Measurements from ENCODE around the gene MMP13. TPM values are rescaled to one million over a fixed set of nuclear protein-coding genes. Genes with fewer than 3 reads are reported as not detected.

The MMP13 gene
- total and polyA plus RNA-seq, 2 donors (not counting 1 experiment from before 2014, with no cell fraction given), result not detected

GRCh38 chr11:102934735-102935134, 20.8 kb downstream of the MMP13 start:
- no peak overlapping the region for H3K4me3 ChIP-seq (ENCODE audit: control extremely low read depth in 1 of 5, extremely low read depth in 1 of 5, insufficient read depth in 1 of 5, low read depth in 2 of 5, low read length in 4 of 5)
- intact Hi-C loops (cut with micrococcal nuclease), result no loop called here
- DNase-seq, result no peak
- no peak for ATAC-seq (ENCODE audit: low read depth)
- peaks cover 0 to 2% (median 0%) of the 10 kb centered on the region in 3 donors for H3K9me3 ChIP-seq (ENCODE audit: control extremely low read depth in 1 of 3, control insufficient read depth in 2 of 3, insufficient read depth in 1 of 3, low read length in 2 of 3)
- WGBS (ENCODE audit: insufficient coverage), result 100% methylated on average over 2 of the region's 4 CpGs
- Mint-ChIP-seq H3K4me3 (no peak overlapping the region), H3K27ac (no peak overlapping the region), H3K27me3 (peaks cover 5% of the 10 kb centered on the region), H3K4me1 (no peaks in the 10 kb centered on the region), H3K9me3 (ENCODE audit: insufficient read depth) (no peaks in the 10 kb centered on the region)
- POLR2A ChIA-PET, result no interaction called here
- no peaks in the 10 kb centered on the region for H3K36me3 ChIP-seq (replicated peaks in 1 of 2; ENCODE audit: control extremely low read depth in 1 of 2, control insufficient read depth in 1 of 2, extremely low read depth in 1 of 2, insufficient read depth in 2 of 2, low read length in 1 of 2)
- no peaks in the 10 kb centered on the region for H3K4me1 ChIP-seq (ENCODE audit: control insufficient read depth in 2 of 2, insufficient read depth in 2 of 2, low read length in 2 of 2)
- H4K20me1 ChIP-seq (ENCODE audit: control insufficient read depth, insufficient read depth, low read length, poor library complexity, severe bottlenecking), result no peaks in the 10 kb centered on the region
- no peak overlapping the region for H3K27ac ChIP-seq (ENCODE audit: low read length in 2 of 2)
- H3K27me3 ChIP-seq (replicated peaks in 1 of 4; ENCODE audit: control extremely low read depth in 1 of 4, control insufficient read depth in 3 of 4, insufficient read depth in 4 of 4, low read length in 3 of 4), result peaks cover 0 to 3% (median 0%) of the 10 kb centered on the region in 4 experiments
- H3K4me2 ChIP-seq (replicated peaks; ENCODE audit: low read depth, low read length, poor library complexity, severe bottlenecking), result no peak overlapping the region
- CTCF ChIA-PET, result no interaction called here
- no peak overlapping the region for H3K9ac ChIP-seq (ENCODE audit: low read length)
- no peak overlapping the region for H2AFZ ChIP-seq (ENCODE audit: insufficient read depth, low read depth, low read length, poor library complexity, severe bottlenecking)
- no peak for TF ChIP-seq CTCF (IDR thresholded peaks at IDR 0.05)
- TF ChIP-seq EZH2 (IDR thresholded peaks at IDR 0.05; ENCODE audit: borderline replicate concordance, insufficient read depth, low read depth, low read length, poor library complexity, severe bottlenecking), result no peak
- H3K79me2 ChIP-seq (ENCODE audit: control insufficient read depth, insufficient read depth, low read length), result no peaks in the 10 kb centered on the region

- no peaks in the 10 kb centered on the region for H4K20me1 ChIP-seq (ENCODE audit: control insufficient read depth, insufficient read depth, low read length, poor library complexity, severe bottlenecking)
- DNase-seq (no peak), ATAC-seq (ENCODE audit: low read depth) (no peak)
- H3K27me3 ChIP-seq (replicated peaks in 1 of 4; ENCODE audit: control extremely low read depth in 1 of 4, control insufficient read depth in 3 of 4, insufficient read depth in 4 of 4, low read length in 3 of 4), result peaks cover 0 to 3% (median 0%) of the 10 kb centered on the region in 4 experiments
- no peaks in the 10 kb centered on the region for H3K36me3 ChIP-seq (replicated peaks in 1 of 2; ENCODE audit: control extremely low read depth in 1 of 2, control insufficient read depth in 1 of 2, extremely low read depth in 1 of 2, insufficient read depth in 2 of 2, low read length in 1 of 2)
- H3K4me2 ChIP-seq (replicated peaks; ENCODE audit: low read depth, low read length, poor library complexity, severe bottlenecking), result no peak overlapping the region
- TF ChIP-seq CTCF (IDR thresholded peaks at IDR 0.05), result no peak
- no peak for TF ChIP-seq EZH2 (IDR thresholded peaks at IDR 0.05; ENCODE audit: borderline replicate concordance, insufficient read depth, low read depth, low read length, poor library complexity, severe bottlenecking)
- intact Hi-C loops (cut with micrococcal nuclease), result no loop called here
- peaks cover 0 to 2% (median 0%) of the 10 kb centered on the region in 3 donors for H3K9me3 ChIP-seq (ENCODE audit: control extremely low read depth in 1 of 3, control insufficient read depth in 2 of 3, insufficient read depth in 1 of 3, low read length in 2 of 3)
- no CpG with 5 or more reads among the region's 3 CpGs for WGBS (ENCODE audit: insufficient coverage)
- no peak overlapping the region for H3K9ac ChIP-seq (ENCODE audit: low read length)
- no peaks in the 10 kb centered on the region for H3K4me1 ChIP-seq (ENCODE audit: control insufficient read depth in 2 of 2, insufficient read depth in 2 of 2, low read length in 2 of 2)
- Mint-ChIP-seq H3K9me3 (ENCODE audit: insufficient read depth) (no peaks in the 10 kb centered on the region), H3K27ac (no peak overlapping the region), H3K4me3 (no peak overlapping the region), H3K27me3 (peaks cover 5% of the 10 kb centered on the region), H3K4me1 (no peaks in the 10 kb centered on the region)
- H3K27ac ChIP-seq (ENCODE audit: low read length in 2 of 2), result no peak overlapping the region
- CTCF ChIA-PET, result no interaction called here
- no peak overlapping the region for H3K4me3 ChIP-seq (ENCODE audit: control extremely low read depth in 1 of 5, extremely low read depth in 1 of 5, insufficient read depth in 1 of 5, low read depth in 2 of 5, low read length in 4 of 5)
- POLR2A ChIA-PET, result no interaction called here
- no peaks in the 10 kb centered on the region for H3K79me2 ChIP-seq (ENCODE audit: control insufficient read depth, insufficient read depth, low read length)
- H2AFZ ChIP-seq (ENCODE audit: insufficient read depth, low read depth, low read length, poor library complexity, severe bottlenecking), result no peak overlapping the region
Observed at GRCh38 chr11:102933627-102934026, 21.9 kb downstream of the MMP13 start.

Data from B cell (primary cell).